Sigmoid colon (tissue), 7 donors: ENCODE results near the gene SNCAIP. TPM values are rescaled to one million over a fixed set of nuclear protein-coding genes. Genes with fewer than 3 reads are reported as not detected.

ENCODE experiments used
- DNase-seq: peaks from one replicate; pipeline ENCODE4 v3.0.0-alpha.2; 2019
- H3K27ac ChIP-seq, 4 donors: fragments of 200-600 bp; sonication (generic); one replicate each; pipeline ENCODE4 v1.5.1; 2016 to 2019; ENCODE audit warnings: mild to moderate bottlenecking in 1 of 4
- H3K27me3 ChIP-seq, 3 donors: fragments of 200-600 bp; sonication (generic); one replicate each; pipeline ENCODE4 v1.5.1; 2019; ENCODE audit warnings: mild to moderate bottlenecking in 1 of 3
- H3K36me3 ChIP-seq, 4 donors: fragments of 200-600 bp; sonication (generic); one replicate each; pipeline ENCODE4 v1.5.1; 2016 to 2019
- H3K4me1 ChIP-seq, 4 donors: fragments of 200-600 bp; sonication (generic); one replicate each; pipeline ENCODE4 v1.5.1; 2017 to 2019
- H3K4me3 ChIP-seq, 4 donors: fragments of 200-600 bp; sonication (generic); one replicate each; pipeline ENCODE4 v1.5.1; 2017 to 2019; ENCODE audit warnings: mild to moderate bottlenecking in 2 of 4, moderate library complexity in 1 of 4
- H3K9me3 ChIP-seq, 4 donors: fragments of 200-600 bp in 3 of 4; sonication (generic) in 3 of 4; one replicate each; pipeline versions ENCODE4 v1.5.1 to v1.6.1; 2013 to 2019
- CTCF ChIP-seq, 4 experiments: fragments of 450-650 bp in 3 of 4; fragments of 200-600 bp in 1 of 4; IDR thresholded peaks; one replicate each; pipeline ENCODE4 v1.5.1; 2016 to 2019; ENCODE audit warnings: antibody characterized with exemption in 4 of 4, mild to moderate bottlenecking in 3 of 4, moderate library complexity in 2 of 4
- EP300 ChIP-seq, 4 donors: sonication (generic); formaldehyde crosslinking; IDR thresholded peaks; one replicate each; pipeline ENCODE4 v1.6.1; 2017; ENCODE audit warnings: antibody characterized with exemption in 4 of 4
- POLR2A ChIP-seq, 2 donors: fragments of 450-650 bp; IDR thresholded peaks; one replicate each; pipeline ENCODE4 v1.6.1; 2016; ENCODE audit warnings: antibody characterized with exemption in 2 of 2, mild to moderate bottlenecking in 2 of 2, moderate library complexity in 2 of 2
- POLR2AphosphoS5 ChIP-seq, 4 donors: sonication (generic); formaldehyde crosslinking; IDR thresholded peaks; one replicate each; pipeline ENCODE4 v1.6.1; 2017; ENCODE audit warnings: antibody characterized with exemption in 4 of 4
- WGBS, 2 donors: extraction: QIAGEN DNeasy Blood & Tissue Kit; methylation state at CpG; one replicate each; pipeline ENCODE4 v1.1.7; 2013; 5-methylcytosine and 5-hydroxymethylcytosine counted together
- intact Hi-C: fragments of 100-400 bp; cut with DNase I; formaldehyde crosslinking; loops from one replicate; pipeline ENCODE4 v1.15.1; 2023
- polyA plus RNA-seq, 3 donors: library from polyadenylated mRNA; stranded (reverse); fragments of 200-250 nt; gene quantifications; one replicate each; pipeline ENCODE4 v1.2.3, GENCODE V29; 2013
- total RNA-seq, 4 donors: library from RNA; depleted of rRNA; stranded (reverse); fragments of >200 nt; gene quantifications; one replicate each; pipeline ENCODE4 v1.1.0, GENCODE V29; 2016
- donor health status: healthy with polysubstance abuse.
- donor health status: Bipolar disorder and iron deficiency.
- donor health status: healthy.

SNCAIP gene
- total and polyA plus RNA-seq, 7 donors = 1.2 to 4.3 (median 3.2) TPM; not detected in 1

GRCh38 chr5:122424132-122424531 lies 112.1 kb downstream of the SNCAIP start:
- Histone ChIP-seq H3K27me3 (no peaks in the 10 kb centered on the region), H3K4me3 (no peak overlapping the region), H3K9me3 (no peaks in the 10 kb centered on the region), H3K27ac (no peak overlapping the region), H3K4me1 (no peaks in the 10 kb centered on the region), H3K36me3 (no peaks in the 10 kb centered on the region)
- no peak for TF ChIP-seq POLR2AphosphoS5 (IDR thresholded peaks at IDR 0.05)
- TF ChIP-seq EP300 (IDR thresholded peaks at IDR 0.05) = no peak
- TF ChIP-seq POLR2A (IDR thresholded peaks at IDR 0.05) = no peak
- no peak for TF ChIP-seq CTCF (IDR thresholded peaks at IDR 0.05)
- intact Hi-C loops = no loop called here
- no peak for DNase-seq
- 69 to 85% methylated on average over 1 of the region's 1 CpG for WGBS, 2 donors

- no peaks in the 10 kb centered on the region for H3K27me3 ChIP-seq
- H3K4me1 ChIP-seq = no peaks in the 10 kb centered on the region
- intact Hi-C loops = no loop called here
- no peak overlapping the region for H3K4me3 ChIP-seq
- 65 to 92% methylated on average over 3 of the region's 3 CpGs for WGBS, 2 donors
- TF ChIP-seq EP300 (IDR thresholded peaks at IDR 0.05) = no peak
- no peak for TF ChIP-seq CTCF (IDR thresholded peaks at IDR 0.05)
- no peak for TF ChIP-seq POLR2A (IDR thresholded peaks at IDR 0.05)
- TF ChIP-seq POLR2AphosphoS5 (IDR thresholded peaks at IDR 0.05) = no peak
- H3K36me3 ChIP-seq = no peaks in the 10 kb centered on the region
- no peak for DNase-seq
- no peak overlapping the region for H3K27ac ChIP-seq
- H3K9me3 ChIP-seq = no peaks in the 10 kb centered on the region
Observed at GRCh38 chr5:122426301-122426700, 114.3 kb downstream of the SNCAIP start.

GRCh38 chr5:122427621-122428020 lies 115.6 kb downstream of the SNCAIP start:
- H3K4me1 ChIP-seq = no peaks in the 10 kb centered on the region
- H3K4me3 ChIP-seq = no peak overlapping the region
- H3K36me3 ChIP-seq = no peaks in the 10 kb centered on the region
- intact Hi-C loops = no loop called here
- 93 to 95% methylated on average over 2 of the region's 2 CpGs for WGBS, 2 donors
- no peak for TF ChIP-seq EP300 (IDR thresholded peaks at IDR 0.05)
- TF ChIP-seq POLR2AphosphoS5 (IDR thresholded peaks at IDR 0.05) = no peak
- no peak for TF ChIP-seq CTCF (IDR thresholded peaks at IDR 0.05)
- TF ChIP-seq POLR2A (IDR thresholded peaks at IDR 0.05) = no peak
- no peaks in the 10 kb centered on the region for H3K9me3 ChIP-seq
- H3K27me3 ChIP-seq = no peaks in the 10 kb centered on the region
- no peak overlapping the region for H3K27ac ChIP-seq
- no peak for DNase-seq

- WGBS, 2 donors = 92% methylated on average over 7 of the region's 7 CpGs
- no peak overlapping the region for H3K4me3 ChIP-seq
- intact Hi-C loops = no loop called here
- no peaks in the 10 kb centered on the region for H3K27me3 ChIP-seq
- no peaks in the 10 kb centered on the region for H3K36me3 ChIP-seq
- no peaks in the 10 kb centered on the region for H3K9me3 ChIP-seq
- TF ChIP-seq CTCF (IDR thresholded peaks at IDR 0.05) = no peak
- TF ChIP-seq POLR2A (IDR thresholded peaks at IDR 0.05) = no peak
- no peak for TF ChIP-seq POLR2AphosphoS5 (IDR thresholded peaks at IDR 0.05)
- no peak for TF ChIP-seq EP300 (IDR thresholded peaks at IDR 0.05)
- no peak overlapping the region for H3K27ac ChIP-seq
- DNase-seq = no peak
- H3K4me1 ChIP-seq = peaks cover 0 to 11% (median 5%) of the 10 kb centered on the region in 4 donors
Observed at GRCh38 chr5:122429545-122430318, 117.7 kb downstream of the SNCAIP start.

GRCh38 chr5:122430319-122430586 lies 118.2 kb downstream of the SNCAIP start:
- intact Hi-C loops = no loop called here
- Histone ChIP-seq H3K4me3 (no peak overlapping the region), H3K27me3 (no peaks in the 10 kb centered on the region), H3K9me3 (no peaks in the 10 kb centered on the region), H3K36me3 (no peaks in the 10 kb centered on the region), H3K4me1 (peaks cover 0 to 11% (median 6%) of the 10 kb centered on the region in 4 donors), H3K27ac (no peak overlapping the region)
- no peak for DNase-seq
- 93 to 96% methylated on average over 2 of the region's 2 CpGs for WGBS, 2 donors
- no peak for TF ChIP-seq CTCF (IDR thresholded peaks at IDR 0.05)
- TF ChIP-seq EP300 (IDR thresholded peaks at IDR 0.05) = no peak
